HAP-1 (cell line): ENCODE data around the gene KRT79.
"Not testable (repeated sequence)": the region's sequence is repeated elsewhere in the genome, so short reads cannot be mapped to it uniquely, and the experiment has no call there.

Source experiments
- DNase-seq, 2 experiments: peaks; one replicate each; pipeline ENCODE4 v3.0.0-alpha.2; 2016 to 2020; ENCODE audit warnings: low spot score in 2 of 2
- H3K27me3 ChIP-seq: fragments of 250-450 bp; sonication (Bioruptor Pico); 2 replicates; pipeline ENCODE4 v1.5.1; 2020; ENCODE audit warnings: low read depth, mild to moderate bottlenecking, moderate library complexity
- H3K36me3 ChIP-seq: fragments of 250-450 bp; sonication (Bioruptor Pico); replicated peaks from 2 replicates; pipeline ENCODE4 v1.5.1; 2020; ENCODE audit warnings: mild to moderate bottlenecking
- H3K4me1 ChIP-seq: fragments of 250-450 bp; sonication (Bioruptor Pico); 2 replicates; pipeline ENCODE4 v1.5.1; 2020; ENCODE audit warnings: mild to moderate bottlenecking
- H3K4me3 ChIP-seq: fragments of 250-450 bp; sonication (Bioruptor Pico); 2 replicates; pipeline ENCODE4 v1.5.1; 2020; ENCODE audit warnings: mild to moderate bottlenecking, moderate library complexity
- H3K9me3 ChIP-seq: fragments of 250-450 bp; sonication (Bioruptor Pico); 2 replicates; pipeline ENCODE4 v1.5.1; 2020; ENCODE audit warnings: mild to moderate bottlenecking, moderate library complexity
- in situ Hi-C: fragments of 300-500 bp; cut with MboI; formaldehyde crosslinking; loops from 3 replicates; pipeline ENCODE4 v1.14.3; 2020; ENCODE audit warnings: low sequenced_read_pairs, inconsistent platforms, mixed read lengths

The KRT79 gene

DNA sequence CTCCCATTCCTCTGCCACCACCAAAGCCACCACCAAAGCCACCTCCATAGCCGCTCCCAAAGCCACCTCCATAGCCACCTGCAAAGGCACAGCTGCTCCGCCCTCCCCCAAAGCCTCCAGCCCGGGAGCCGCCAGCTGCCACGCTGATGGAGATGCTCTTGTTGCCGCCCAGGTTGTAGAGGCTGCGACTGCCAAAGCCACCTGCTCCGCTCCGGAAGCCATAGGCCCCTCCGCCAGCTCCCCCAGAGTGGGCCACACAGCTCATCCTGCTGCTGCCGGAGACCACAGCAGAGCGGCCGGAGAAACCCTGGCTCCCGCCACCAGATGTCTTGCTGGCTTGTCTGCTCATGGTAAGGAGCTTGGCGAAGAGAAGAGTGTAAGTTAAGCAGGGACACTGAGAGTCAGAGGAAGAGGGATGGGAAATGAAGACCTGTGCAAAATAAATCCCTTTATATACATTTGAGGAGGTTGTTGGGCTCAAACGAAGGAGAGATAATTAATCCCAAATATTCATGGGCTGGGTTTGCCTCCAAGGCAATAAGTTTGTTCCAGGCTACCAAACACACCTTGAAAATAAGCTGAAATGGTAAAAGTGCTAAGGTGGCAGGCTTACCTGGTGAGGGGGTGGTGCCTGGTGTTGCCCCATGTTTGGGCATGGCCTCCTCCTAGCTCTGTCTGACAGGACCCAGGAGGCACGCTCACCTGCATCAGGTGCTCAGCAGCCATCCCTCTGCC is 38.2 kb downstream of the KRT79 start, which contains the start of gene KRT3:
TSS of gene KRT3 (minus strand) at position 424 of the 735 bp plus-strand sequence. CDS start at position 349, 75 bp downstream.
- in situ Hi-C loops, result no loop called here
- Histone ChIP-seq H3K4me1 (peaks cover 7% of the 10 kb centered on the region), H3K9me3 (no peaks in the 10 kb centered on the region), H3K27me3 (no peaks in the 10 kb centered on the region), H3K4me3 (no peak within 1 kb of the TSS), H3K36me3 (no peaks in the 10 kb centered on the region)
- DNase-seq, result no peak

DNA sequence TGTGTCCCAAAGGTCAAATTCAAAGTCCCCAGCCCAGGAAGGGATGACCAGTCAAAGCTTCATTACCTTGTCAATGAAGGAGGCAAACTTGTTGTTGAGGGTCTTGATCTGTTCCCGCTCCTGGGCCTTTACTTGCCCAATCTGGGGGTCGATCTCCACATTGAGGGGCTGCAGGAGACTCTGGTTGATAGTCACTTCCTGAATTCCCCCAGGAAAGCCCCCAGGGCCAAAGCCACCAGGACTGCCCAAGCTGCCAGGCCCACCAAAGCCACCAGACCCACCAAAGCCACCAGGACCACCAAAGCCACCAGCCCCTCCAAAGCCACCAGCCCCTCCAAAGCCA is 38.8 kb downstream of the KRT79 start:
- H3K9me3 ChIP-seq, H3K36me3 ChIP-seq, in situ Hi-C loops, H3K4me3 ChIP-seq, H3K27me3 ChIP-seq, H3K4me1 ChIP-seq, DNase-seq: not testable (repeated sequence)

DNA sequence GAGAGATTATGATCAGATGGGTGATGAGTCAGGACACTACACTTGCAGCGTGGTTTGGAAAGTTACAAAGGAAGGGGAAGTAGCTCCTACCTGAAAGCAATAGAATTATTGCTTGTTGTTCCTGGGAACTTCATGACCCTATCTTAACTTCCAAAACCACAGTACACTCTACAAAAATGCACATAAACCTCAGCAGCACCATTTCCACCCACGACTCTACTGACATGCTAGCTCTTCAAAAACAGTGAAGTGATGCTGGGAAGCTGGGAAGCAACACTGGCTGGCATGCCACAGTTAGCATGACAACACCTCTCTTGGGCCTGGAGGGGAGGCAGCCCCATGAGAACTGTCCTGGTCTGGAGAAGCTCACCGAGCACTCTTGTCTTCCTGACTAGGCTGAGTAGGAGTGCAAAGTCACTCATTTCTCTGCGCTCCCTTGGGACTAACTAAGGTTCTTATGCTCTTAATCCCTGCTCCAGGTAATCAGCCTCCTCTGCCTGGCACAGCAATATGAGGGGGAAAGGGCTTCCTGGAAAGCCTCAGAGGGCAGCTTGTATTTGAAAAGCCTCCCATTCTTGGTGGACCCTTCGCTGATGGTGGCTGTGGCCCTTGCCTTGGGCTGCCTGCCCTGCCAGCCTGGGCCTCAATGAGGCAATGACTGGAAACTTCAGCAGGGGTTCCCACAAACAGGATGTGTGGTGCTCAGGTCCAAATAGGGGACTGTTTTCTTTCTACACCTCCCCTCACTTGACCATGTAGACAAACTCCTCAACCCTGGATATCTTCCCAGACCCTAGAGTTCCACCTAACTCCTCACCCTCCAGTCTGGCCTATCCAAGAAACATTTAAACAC is 39.4 kb downstream of the KRT79 start:
- in situ Hi-C loops, result no loop called here
- Histone ChIP-seq H3K9me3 (no peaks in the 10 kb centered on the region), H3K4me1 (no peaks in the 10 kb centered on the region), H3K27me3 (no peaks in the 10 kb centered on the region), H3K36me3 (no peaks in the 10 kb centered on the region), H3K4me3 (no peak overlapping the region)
- no peak for DNase-seq

DNA sequence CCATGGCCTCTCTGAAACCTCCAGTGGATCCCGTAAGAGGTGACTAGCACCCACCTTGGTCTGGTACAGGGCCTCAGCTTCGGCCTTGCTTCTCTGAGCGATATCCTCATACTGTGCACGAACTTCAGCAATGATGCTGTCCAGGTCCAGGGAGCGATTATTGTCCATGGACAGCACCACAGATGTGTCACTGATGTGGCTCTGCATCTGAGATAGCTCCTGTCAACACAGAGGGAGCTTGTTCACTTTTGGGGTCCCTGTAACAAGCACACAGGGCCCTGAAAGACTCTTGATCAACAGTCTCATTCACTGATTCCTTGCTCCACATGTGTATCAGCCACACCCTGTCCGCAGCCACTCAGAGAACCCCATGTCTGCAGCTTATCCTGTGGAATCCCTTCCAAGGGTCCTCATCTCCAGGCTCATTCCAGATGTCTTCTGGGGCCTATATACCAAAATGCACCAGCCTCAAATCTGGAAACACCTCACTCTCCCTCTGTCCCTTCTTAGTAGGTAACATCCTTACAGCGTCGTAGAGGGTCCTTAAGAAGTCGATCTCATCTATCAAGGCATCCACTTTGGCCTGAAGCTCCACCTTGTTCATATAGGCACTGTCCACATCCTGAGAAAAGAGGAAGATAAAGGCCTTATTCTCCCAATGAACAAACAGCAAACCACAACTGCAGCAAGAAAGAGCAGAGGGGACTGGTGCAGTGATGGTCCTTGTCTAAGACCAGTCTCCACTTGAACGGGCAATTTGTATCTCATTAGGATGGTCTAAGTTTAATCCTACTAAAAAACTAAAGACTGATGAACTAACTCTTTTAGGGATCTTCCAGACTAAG is 41.7 kb downstream of the KRT79 start:
- no peaks in the 10 kb centered on the region for H3K4me1 ChIP-seq
- no peaks in the 10 kb centered on the region for H3K9me3 ChIP-seq
- no peak overlapping the region for H3K4me3 ChIP-seq
- no peaks in the 10 kb centered on the region for H3K27me3 ChIP-seq
- DNase-seq, result no peak
- in situ Hi-C loops, result no loop called here
- no peaks in the 10 kb centered on the region for H3K36me3 ChIP-seq

DNA sequence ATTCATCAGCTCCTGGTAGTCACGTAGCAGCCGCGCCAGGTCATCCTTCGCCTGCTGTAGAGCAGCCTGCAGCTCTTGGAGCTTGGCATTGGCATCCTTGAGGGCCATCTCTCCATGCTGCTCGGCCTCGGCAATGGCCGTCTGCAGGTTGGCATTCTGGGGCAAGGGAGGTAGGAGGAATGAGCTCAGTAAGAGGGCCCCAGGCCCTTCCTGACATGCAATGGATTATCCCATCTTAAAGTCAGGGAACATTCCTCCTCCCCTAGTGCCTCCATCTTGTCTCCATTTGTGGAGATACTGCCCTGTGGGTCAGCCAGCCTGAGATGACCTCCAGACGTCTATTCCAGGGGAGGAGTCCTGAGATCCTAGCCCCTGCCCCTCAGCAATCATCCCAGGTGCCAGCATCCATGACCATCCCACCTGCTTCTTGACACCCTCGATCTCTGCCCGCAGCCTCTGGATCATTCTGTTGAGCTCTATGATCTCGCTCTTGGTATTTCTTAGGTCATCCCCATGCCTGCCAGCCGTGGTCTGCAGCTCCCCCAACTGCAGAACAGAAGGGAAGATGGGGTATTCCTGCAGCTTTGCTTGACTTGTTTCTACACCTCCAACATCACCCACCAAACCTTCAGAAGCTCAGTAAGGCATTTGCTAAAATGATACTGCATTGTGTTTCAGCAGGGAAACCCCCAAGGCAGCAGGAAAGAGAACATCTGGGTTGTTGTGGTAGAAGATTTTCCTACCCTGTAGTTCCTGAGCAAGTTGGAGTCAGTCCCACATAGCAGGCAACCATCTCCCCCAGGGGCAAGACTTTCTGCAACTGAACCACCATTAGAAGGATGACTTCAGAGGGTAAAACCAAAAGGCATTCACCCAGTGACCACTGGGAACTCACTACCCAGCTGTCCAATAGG is 42.6 kb downstream of the KRT79 start:
- Histone ChIP-seq H3K4me3 (no peak overlapping the region), H3K9me3 (no peaks in the 10 kb centered on the region), H3K27me3 (no peaks in the 10 kb centered on the region), H3K36me3 (no peaks in the 10 kb centered on the region), H3K4me1 (no peaks in the 10 kb centered on the region)
- no peak for DNase-seq
- in situ Hi-C loops, result no loop called here

DNA sequence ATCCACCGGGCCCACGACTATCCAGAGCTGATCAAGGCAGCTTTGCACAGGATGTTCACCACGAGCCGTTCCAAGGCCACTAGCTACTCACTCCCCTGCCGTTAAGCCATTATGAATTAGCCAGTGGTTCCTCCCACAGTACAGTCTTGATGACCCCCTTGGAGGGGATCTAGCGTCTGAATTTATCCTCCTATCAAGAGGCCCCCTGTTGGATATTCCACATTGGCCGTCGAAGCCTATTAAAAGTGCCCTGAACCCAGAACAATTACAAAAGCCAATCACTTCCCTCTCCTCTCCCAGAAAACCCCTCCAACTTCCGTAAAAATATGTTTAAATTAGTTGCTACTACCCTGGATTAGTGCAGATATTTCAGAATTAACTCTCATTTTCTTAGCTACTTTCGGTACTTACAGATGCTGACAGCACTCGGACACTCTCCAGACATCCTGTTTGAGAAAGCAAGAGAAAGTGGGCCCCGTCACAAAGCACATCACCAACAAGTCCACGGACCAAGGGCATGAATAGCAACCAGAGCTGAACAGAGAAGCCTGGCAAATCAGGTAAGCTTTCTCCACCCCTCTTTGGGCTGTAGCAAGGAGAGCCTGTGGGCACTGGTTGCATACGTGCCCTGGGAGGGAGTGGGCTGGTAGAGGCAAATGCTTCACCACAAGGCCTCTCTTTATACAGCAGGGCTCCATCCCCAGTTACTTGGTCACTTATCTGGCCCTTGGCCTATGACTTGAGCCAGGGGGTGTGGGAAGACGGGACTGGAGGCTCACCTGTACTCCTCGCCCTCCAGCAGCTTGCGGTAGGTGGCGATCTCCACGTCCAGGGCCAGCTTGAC is 43.5 kb downstream of the KRT79 start:
- Histone ChIP-seq H3K27me3 (no peaks in the 10 kb centered on the region), H3K4me3 (no peak overlapping the region), H3K36me3 (no peaks in the 10 kb centered on the region), H3K4me1 (no peaks in the 10 kb centered on the region), H3K9me3 (no peaks in the 10 kb centered on the region)
- in situ Hi-C loops, result no loop called here
- DNase-seq, result no peak

DNA sequence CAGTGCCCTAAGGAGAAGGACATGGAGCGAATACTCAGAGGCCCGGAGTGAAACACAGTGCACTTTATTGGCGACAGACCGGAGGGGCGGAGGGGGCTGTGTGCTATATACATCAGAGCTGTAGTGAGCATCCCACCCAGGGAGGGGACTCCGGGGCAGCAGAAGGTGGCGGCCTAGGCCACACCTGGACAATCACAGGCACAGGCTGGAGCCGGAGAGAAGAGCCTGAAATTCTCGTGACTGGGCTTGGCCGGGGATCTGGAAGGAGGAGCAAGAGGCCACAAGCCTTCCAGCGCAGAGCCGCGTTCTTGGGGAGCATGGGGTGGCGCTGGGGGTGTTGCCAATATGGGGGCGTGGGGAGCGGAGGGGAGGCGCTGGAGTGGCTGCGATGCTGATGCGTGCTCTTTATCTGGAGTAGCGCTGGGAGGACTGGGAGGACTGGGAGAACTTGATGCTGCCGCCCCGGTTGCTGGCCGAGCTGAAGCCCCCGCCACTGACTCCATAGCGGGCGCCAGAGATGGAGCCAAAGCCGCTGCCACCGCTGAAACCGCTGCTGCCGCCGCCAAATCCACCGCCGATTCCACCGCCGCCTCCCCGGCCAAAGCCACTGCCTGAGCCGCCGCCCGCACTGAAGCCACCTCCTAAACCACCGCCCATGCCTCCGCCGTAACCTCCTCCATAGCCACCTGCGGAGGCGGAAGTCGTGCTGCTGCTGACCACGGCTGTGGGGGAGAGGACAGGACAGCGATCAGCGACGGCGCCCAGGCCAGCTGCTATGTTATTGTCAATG is 44.3 kb downstream of the KRT79 start:
- no peaks in the 10 kb centered on the region for H3K4me1 ChIP-seq
- no peak overlapping the region for H3K4me3 ChIP-seq
- in situ Hi-C loops, result no loop called here
- no peaks in the 10 kb centered on the region for H3K9me3 ChIP-seq
- peak in 1 of 2 experiments; percentile 13 for DNase-seq
- H3K36me3 ChIP-seq, result no peaks in the 10 kb centered on the region
- H3K27me3 ChIP-seq, result no peaks in the 10 kb centered on the region

DNA sequence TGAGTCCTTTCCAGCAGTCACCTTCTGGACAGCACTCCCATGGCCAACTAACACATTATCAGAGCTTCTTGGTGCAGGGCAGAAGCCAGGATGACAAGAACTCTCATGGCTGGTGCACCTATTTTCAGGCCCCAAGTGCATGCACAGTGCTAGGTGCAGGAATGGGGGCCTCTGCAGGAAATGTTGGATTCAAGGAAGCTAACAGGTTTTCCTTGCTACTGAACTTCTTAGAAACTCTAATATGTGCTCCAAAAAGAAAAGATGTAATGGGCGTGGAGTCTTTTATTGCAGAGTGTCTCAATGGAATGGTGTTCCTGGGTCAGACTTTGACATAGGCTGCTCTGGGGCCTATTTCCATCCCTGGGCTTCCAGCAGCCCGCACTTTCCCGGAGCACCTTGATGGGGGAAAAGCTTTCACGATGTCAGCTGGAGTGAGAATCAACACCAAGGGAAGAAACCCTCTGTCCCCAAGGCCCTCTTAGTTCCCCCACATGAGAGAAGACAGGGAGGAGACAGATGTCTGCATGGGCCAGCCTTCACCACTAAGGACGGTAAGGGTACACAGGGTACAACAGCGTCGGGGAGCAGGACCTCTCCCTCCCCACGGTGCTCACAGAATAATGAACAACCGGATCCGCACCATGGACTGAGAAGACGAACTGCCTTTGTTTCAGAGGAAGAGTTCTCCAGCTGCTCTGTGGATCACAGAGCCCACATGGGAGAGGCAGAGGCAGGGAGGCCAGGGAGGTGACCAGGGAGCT is 45.1 kb downstream of the KRT79 start:
- no peak overlapping the region for H3K4me3 ChIP-seq
- H3K27me3 ChIP-seq, result no peaks in the 10 kb centered on the region
- no peaks in the 10 kb centered on the region for H3K9me3 ChIP-seq
- in situ Hi-C loops, result no loop called here
- no peak for DNase-seq
- H3K36me3 ChIP-seq, result no peaks in the 10 kb centered on the region
- H3K4me1 ChIP-seq, result no peaks in the 10 kb centered on the region

DNA sequence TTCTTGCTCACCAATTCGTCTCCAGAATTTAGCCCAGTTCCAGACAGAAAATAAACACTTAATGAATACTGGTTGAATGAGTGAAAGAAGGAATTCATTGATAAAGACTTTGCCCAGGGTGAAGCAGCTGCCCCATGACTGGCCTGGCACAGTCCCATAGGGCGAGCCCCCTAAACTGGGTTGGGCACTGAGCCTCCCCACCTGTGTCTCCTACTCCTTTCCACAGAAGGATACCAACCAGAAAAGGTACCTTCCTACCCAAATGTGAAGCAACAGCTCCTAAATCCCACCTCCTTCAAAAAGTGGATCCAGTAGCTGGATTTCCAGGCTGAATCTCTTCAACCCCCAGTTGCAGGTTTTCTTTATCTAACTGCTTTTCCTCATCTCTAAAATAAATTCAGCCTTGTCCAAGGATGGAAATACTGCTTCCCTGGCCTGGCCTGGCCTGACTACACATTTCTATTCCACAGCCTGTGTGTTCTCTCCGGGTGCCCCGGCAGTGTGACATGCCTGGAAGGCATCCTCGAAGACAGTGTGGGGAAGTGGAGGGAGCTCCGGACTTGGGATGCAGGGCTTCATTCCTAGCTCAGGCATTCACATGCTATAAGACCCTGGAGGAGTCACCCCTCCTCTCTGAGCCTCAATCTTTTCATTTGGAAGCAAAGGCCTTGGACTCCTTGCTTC is 45.8 kb downstream of the KRT79 start:
- Histone ChIP-seq H3K4me3 (no peak overlapping the region), H3K4me1 (no peaks in the 10 kb centered on the region), H3K36me3 (no peaks in the 10 kb centered on the region), H3K27me3 (no peaks in the 10 kb centered on the region), H3K9me3 (no peaks in the 10 kb centered on the region)
- in situ Hi-C loops, result no loop called here
- no peak for DNase-seq

DNA sequence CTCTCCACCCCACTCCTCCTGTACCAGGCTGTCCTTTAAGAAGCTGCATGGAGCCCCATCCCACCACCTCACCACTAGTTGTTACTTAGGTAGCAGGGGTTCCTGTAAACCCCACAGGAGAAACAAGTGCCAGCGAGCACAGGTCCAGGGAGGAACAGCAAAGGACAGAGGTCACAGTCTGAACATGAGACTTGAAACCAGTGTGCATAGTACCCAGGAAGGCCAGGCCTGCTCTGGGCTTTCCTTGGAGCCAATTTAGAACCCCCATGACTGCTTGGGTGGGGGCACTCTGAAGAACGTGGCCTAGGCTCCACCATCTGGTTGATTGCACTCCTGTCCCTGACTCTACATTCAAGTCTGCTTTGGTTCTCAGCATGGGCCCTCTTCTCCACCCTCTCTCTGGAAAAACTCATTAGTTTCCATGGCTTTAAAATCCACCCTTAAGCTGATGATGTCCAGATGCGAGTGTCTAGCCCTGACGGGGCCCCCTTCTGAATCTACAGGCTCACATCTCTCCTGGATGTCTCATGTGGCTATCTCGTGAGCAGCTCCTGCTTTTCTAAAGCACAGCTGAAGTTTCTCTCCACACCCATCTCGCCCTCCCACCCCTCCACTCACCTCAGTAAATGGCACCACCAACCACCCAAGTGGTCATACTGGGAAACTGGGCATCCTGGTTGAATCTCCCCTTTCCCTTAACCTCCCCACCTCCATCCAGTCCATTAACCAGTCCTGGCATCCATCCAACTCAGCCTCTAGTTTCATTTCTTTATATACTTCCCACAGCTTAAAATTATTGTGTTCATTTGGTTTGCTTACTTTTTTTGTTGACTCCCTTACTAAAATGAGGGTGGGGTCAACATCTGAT is 46.6 kb downstream of the KRT79 start:
- Histone ChIP-seq H3K9me3 (no peaks in the 10 kb centered on the region), H3K4me1 (no peaks in the 10 kb centered on the region), H3K27me3 (no peaks in the 10 kb centered on the region), H3K36me3 (no peaks in the 10 kb centered on the region), H3K4me3 (no peak overlapping the region)
- in situ Hi-C loops, result no loop called here
- DNase-seq, result no peak
